Activated effector memory CD4-positive, alpha-beta T cell treated with anti-CD3 and anti-CD28 coated beads, Interleukin-2, amount 50 U/mL, for 16 hours (primary cell): ENCODE results near the gene GSTM3.
"Not testable (repeated sequence)": the region's sequence is repeated elsewhere in the genome, so short reads cannot be mapped to it uniquely, and the experiment has no call there.

Experiments used
- DNase-seq: peaks from one replicate; pipeline ENCODE4 v3.0.0-alpha.2; 2020

The GSTM3 gene

DNA sequence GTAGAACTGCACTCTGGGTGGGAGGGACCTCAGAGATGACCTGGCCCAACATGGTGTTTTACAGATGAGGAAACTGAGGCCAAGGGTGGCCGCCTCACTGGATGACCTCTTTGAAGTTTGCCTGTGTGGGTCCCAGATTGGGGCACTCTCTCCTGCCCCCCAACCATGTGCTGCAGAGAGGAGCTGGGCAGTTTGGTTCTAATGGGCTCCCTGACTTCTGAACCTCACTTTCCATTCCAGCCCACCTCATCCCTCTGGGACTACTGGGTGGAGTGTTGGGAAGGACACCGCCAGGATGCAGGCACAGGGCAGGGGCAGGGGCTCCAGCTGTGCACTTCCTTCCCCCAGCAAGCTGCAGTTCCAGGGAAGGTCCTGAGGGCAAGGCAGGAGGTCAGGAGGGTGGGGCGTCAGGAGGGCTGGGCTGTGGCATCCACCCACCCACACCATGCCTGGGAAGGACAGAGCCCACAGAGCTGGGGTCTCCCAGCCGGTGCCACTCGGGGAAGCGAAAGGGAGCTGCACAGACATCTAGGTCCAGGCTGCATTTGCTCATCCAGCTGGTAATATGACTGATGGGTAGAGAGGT, 33.2 kb upstream of the GSTM3 start:
- DNase-seq, result no peak

DNA sequence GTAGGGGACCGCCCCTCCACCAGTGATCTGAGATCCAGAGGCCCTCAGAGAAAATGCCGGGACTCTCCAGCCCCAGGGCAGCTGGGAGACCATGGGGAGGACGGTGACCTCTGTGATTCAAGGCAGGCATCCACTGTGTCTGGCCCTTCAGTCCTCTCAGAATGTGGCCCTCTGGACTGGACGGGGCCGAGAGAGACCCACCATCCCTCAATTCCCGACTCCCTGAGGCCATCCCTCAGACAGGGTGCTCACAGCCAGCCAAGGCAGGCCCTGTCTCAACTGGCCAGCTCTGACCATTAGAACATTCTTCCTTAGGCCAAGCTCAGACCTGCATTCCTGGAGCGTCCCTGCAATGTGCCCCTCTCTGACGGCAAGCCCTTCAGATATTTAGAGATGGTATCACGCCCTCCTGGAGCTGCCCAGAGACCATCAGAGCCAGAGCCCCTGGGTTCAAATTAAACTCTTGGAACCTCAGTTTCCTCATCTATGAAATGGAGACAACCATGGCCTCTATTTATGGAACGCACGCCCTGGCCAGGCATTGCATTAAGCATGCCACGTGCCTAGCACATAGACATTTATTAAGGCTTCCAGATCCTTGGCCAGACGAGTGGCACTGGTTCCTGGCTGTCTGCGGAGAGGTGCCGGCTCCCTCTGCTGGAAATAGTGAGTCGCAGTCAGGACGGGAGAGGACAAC, 32.5 kb upstream of the GSTM3 start:
- DNase-seq, result peak; percentile 87

DNA sequence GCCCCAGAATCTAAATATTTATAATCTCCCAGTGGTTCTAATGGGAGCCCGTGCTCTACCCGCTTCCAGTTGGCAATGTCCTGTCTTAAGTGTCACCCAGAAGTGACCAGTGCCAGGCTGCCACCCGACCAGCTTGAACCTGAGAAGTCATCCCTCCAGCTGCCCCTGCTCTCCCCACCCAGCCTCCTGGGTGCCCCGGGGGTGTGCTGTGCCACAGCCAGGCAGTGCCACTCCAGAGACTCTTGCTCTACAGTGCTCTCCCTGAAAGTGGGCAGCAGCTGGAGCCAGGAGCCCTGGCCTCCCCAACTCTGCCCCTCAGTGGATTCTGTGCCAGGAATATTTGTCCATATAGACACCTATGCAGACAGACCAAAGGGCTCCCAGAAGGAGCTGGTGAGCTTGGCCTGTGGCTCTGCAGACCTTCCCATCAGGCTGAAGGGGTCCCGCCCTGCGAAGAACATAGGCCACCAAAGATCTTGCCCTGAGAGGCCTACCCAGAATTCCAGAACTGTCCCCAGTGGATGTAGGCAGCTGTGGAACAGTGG, 31.9 kb upstream of the GSTM3 start:
- peak; percentile 44 for DNase-seq

DNA sequence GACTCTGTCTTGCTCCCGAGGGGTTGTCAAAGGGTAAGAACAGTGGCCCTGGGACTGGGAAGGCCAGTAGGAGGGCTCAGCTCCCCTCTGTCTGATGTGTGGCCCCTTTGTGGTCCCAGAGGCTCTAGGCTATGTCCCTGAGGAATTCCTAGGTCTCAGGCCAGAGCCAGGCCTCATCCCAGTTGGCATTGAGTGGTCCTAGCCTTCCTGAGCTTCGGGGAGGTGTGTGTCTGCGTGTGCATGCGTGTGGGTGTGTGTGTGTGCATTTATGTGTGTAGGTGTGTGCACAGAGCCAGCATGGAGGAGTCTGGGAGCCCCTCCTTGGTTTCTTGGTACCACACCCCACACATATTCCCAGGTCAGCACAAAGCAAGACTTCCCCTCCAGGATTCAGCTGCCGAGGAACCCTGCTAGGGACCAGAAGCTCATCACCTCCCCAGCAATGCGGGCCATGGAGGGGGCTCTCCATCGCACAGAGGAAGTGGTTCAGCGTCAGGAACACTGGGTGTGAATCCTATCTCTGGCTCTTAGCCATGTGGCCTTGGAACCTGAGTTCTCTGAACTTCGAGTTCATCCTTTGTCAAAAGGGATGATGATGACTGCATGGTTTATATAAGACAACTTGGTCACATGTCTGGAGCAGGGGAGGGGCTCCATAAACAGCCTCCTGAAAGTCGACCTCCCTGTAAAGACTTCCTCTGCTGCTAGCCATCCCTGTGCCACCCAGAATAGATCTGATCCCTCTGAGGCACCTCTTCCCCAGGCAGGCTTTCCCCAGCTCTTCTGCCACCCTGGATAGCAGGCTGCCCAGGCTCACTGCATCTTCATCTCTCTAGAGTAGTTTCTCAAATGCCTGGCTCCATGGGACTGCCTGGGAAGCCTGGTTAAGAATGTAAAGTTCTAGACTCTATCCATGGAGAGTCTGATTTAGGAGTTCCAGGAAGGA, 31.1 kb upstream of the GSTM3 start:
- DNase-seq, result peak; percentile 49

DNA sequence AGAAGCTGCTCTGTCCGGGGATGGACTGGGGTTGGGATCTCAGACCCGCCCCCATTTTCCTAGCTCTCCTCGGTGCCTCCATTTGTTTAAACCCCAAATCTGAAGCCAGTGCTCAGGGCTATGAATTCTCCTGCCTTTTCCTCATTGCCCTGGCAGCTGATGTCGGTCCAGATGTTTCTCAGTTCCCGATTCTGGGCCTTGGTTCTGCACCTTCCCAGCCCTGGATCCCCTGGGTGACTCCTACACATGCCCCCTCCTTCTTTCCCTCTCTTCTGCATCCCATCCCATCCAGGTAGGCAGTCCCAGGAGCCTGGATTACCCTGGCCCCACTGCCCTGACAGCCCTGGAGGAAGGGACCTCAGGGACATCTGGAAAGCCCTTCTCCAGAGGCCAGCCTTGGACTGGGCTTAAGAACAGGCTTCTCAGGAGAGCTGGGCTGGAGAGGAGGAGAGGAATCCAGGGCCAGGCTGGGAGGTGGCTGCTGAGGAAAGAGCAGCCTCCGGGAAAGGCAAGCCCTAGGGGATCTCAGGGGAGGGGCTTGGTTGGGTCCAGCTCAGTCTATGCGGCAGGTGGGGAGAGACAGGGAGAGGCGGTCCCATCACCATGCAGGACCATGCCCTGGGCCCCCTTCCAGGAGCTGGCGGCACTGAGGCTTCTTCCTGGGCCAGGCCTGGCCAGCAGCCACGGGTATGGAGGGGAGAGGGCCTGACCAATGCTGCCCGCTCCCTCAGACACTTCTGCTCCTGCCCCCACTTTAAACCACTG, 29.7 kb upstream of the GSTM3 start:
- peak; percentile 48 for DNase-seq

DNA sequence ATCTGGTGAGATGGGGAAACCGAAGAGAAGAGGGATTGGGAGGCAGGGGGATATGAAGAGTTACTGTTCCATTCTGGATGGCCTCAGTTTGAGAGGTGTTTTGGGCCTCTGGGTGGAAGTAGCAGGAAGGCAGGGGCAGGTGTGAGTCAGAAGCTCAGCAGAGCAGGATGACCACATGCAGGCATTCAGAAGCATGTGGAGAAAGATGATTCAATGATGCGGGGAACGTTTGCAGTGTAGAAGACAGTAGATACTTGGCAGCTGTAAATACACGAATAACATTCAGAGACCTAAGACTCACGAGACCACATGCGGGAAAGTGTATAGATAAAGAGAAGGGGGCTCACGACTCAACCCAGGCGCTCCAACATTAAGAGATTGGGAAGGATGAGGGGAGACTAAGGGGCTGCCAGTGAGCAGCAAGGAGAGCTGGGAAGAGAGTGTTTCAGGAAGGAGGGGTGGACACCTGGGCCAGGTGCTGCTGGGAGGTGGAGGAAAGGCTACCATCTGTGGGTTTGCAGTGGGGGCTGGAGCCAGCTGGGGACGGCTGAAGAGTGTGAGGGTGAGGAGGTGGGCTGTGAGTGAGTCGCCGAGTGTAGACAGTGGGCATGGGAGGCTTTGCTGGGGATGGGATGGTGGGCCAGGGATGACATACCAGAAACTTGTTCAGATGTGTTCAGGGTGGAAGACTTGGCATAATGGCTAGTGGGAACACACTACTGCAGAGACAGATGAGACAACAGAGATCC, 28.7 kb upstream of the GSTM3 start:
- DNase-seq, result peak; percentile 36

DNA sequence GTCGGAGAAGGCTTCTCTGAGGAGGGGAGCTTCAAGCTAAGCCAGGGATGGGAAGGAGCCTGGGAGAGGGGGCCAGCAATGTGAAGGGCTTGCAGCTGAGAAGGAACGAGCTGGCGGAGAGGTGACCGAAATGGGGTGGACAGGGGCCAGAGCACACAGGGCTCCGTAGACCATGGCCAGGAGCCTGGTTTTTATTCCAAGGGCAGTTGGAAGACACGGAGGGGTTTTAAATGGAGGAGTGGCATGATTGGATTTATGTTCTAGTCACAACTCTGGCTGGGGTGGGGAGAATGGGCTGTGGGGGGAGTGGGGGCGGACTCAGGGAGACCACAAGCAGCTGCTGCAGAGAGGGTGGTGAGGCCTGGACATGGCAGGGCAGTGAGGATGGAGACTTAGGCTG, 28.0 kb upstream of the GSTM3 start:
- peak; percentile 46 for DNase-seq

DNA sequence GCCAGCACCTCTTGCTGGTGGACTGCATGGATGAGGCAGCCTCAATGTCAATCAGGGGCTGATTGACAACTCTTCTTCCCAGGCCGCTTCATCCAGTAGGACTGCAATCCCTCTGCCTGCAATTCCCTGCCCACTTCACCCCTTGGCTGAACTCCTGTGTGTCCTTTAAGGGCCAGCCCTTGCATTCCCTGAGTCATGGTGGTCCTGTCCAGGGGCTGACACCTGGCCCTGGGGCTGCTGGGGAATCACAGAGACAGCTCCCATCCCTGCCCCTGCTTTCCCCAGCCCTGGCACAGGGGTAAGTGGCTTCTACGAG, 27.5 kb upstream of the GSTM3 start:
- peak; percentile 49 for DNase-seq

DNA sequence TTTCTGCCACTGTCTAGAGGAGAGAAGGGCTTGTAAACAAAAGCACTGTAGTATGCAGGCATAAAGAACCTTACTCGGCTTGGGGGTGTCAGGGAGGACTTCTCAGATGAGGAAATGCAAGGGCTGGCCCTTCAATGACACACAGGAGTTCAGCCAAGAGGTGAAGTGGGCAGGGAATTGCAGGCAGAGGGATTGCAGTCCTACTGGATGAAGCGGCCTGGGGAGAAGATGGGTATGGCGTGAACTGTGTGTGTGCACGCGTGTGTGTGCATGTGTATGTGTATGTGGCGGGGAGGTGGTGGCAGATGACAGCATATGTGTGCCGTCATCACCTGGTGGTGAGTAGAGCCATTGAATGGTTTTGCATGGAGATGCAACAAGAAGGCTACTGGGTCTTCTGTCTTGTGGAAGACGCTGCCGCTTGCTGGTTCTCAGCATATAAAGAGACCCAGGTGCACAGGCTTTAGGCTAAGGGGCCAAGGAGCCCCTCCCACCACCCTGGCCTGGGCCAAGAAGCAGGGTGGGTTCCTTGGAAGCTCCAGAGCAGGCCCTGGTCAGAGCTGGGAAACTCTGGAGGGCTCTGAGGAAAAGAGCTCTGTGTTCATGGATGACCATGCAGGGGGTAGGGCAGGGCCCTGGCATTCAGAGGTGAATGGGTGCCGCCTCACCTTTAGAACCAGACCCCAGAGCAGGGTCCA, 26.9 kb upstream of the GSTM3 start:
- peak; percentile 30 for DNase-seq

DNA sequence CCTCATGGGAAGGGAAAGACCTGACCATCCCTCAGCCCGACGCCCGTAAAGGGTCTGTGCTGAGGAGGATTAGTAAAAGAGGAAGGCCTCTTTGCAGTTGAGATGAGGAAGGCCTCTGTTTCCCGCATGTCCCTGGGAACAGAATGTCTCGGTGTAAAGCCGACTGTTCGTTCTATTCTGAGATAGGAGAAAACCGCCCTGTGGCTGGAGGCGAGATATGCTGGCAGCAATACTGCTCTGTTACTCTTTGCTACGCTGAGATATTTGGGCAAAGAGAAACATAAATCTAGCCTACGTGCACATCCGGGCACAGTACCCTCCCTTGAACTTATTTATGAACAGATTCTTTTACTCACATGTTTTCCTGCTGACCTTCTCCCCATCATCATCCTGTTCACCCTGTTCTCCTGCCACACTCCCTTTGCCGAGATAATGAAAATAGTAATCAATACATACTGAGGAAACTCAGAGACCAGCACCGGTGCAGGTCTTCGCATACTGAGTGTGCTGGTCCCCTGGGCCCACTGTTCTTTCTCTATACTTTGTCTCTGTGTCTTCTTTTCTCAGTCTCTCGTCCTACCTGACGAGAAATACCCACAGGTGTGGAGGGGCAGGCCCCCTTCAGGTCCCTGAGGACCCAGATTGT, 26.3 kb upstream of the GSTM3 start:
- not testable (repeated sequence) for DNase-seq

DNA sequence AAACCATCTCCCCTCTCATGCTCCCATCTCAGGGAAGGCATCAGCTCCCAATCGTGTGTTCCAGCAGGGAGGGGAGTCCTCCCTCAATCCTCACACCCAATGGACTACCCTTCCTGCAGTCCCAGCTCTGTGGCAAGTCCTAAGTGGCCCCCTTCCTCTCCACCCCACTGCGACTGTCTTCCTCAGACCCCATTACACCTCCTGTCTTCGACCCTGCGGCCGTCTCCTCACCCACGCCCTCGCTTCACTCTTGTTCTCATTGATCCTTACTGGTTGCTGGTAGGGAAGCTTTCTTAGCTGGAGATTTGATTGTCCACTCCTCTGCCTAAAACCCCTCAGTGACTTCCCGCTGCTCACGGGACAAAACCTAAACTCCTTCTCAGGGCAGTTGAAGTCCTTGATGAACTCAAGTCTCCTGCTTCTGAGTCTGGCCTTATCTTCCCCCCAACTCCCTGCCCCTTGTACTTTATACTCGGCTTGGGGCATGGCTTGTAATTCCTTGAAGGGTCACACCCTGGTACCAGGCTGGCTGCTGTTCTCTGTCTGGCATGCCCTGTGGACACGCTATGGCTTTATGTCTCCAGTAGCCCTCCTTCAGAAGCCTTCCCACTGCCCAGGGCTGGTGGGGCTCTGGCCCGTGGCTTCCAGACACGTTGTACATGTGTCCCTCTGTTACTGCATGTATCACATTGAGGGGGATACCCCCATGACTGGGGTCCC, 25.2 kb upstream of the GSTM3 start:
- DNase-seq, result peak; percentile 54

DNA sequence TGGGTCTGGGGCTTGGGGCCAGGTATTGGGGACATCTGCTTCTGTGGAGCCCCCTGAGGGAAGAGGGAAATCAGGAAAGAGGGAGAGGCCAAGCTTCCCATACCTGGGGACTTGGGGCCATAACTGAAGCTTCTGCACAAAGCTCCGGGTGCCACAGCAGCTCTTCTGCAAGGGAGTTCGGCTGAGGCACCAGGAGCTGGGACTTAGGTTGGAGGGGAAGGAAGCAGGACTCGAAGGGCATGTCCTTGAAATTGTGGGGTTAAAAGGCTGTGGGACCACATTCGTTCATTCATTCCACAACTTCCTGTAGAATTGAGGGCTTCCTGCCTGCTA, 24.6 kb upstream of the GSTM3 start:
- DNase-seq, result peak; percentile 39

DNA sequence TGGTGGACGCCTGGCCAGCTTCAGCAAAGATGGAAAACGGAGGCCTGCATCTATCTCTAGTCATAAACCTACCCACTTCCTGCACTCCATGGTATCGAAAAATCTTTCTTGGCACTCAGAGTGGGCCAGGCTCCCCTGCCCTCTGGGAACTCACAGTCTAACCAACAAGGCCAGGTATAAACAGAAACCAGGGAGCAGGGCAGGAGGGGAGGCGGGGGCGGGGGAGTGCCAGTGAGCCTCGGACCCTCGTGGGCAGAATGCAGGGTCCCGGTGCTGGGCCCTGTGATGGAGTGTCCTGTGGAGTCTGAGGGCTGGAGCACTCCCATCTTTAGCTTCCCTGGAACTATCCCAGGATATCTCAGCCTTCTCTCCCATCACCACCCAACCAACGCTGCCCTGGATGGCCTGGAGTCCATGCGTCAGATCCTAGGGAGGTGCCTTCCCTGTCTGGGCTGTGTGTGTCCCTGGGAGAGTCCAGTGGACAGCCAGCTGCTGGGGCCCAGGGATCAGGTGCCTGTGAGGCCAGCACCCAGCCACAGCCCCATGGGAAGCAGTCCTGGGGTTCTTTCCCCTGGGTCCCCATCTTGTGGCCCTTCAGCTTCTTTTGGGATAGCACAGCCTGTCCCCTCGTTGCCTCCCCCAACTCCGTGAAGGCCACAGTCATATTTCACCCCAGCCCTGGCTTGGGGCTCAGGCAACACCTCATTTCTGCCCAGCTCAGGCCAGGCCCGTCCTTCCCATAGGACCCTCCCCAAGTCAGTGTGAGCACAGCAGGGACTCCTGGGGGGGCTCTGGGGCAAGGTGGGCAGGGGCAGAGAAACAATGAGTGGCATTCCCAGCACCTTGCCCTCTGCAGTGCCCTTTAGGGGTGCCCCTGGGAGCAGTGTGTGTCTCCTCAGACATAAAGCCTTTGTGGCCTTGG, 24.0 kb upstream of the GSTM3 start:
- DNase-seq, result peak; percentile 54

DNA sequence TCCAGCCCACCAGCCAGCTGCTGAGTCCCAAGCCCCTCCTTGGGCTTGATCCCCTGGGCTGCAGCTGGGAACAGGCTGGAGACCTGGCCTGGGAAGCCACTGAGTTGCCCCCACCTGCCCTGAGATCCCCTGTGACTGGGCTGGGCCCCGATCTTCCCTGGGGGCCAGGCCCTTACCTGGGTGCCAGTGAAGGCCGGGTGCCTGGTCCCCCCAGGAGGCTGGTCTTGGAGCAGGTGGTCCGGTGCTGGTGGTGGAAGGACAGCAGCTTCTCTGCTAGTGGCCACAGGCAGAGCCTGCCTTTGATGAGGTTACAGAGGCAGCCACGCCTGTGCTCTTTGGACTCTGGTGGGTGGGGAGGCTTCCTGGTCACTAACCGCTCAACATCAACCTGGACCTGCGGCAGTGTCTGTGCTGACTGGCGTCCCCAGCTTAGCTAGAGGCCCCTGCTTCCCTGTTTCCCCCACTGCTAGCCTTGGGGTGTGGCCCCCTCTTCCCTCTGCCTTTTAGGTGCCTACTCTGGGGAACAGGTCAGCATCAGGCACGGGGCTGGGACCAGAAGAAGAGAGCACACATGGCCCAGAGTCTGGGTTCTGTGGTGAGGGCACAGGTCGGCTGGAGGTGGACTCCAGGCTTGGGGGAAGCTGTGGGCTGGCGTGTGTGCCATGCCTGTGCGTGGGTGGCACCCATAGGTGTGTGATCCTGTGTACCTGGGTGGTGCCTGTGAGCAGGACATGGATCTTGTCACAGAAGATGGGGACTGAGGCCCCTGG, 23.0 kb upstream of the GSTM3 start, which contains the start of gene EPS8L3:
Gene EPS8L3 (minus strand): TSS at position 278 of the 770 bp plus-strand sequence. CDS start 2,174 bp downstream, outside the sequence.
- peak; percentile 55 for DNase-seq

DNA sequence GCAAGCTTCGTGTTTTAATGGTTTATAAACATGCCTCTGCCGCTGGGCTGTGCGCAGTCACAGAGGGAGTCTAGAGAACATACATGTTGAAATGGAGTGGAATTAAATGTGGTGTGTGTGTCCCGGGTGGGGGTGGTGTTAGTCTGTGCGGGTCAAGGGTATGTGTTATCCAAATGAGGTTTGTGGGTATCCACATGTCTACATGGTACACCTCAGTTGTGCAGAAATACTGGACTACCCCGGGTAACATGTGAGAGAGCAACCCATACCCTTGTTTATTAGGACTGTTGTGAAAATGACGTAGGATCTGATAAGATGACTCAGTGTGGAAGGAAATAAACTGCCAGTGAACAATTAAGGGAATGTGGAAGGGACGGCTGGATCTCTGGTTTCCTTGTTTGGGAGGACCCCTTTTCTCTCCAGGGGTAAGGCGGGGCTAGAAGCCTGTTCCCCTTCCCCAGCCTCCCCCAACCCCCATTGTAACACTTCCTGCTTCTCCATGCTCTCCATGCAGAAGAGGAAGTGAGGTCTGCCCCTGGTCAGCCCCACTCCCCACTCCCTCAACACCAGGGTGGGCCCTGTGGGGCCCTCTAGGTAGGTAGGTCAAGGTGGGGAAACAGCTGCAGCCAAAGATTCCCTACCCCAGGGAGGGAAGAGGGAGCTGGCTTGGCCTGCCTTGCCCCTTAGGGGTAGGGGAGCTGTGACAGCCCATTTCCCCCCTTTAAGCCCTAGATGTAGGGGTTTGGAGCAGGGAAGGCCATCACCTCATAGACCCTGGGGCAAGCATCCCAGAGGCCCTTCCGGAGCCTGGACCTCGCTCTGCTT, 22.2 kb upstream of the GSTM3 start:
- peak; percentile 49 for DNase-seq

DNA sequence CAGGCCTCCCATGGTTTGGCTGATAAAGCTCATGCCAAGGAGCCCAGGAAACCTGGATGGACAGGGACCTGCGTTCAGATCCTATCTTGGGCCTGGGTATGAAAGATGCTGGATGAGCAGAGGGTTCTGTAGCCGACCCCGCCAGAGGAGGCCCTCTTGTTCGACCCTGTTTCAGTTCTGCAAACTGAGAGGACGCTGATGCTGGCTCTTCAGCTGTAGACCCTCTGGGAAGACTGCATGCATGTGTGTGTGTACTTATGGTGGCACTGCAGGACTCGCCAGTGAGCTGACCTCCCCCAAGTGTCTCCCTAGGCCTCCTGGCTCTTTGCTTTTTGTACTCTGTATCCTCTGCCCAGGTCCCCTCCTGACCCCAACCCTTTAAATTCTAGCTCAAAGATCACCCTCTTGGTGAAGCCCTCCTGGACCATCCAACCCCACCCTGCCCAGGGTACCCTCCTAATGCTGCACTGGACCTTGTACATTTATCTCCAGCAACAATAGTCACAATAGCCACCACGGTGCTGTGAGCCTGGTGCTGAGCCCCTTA, 21.3 kb upstream of the GSTM3 start:
- DNase-seq, result peak; percentile 38
